A673 (cell line): ENCODE results near the gene ZIM2. TPM values are rescaled to one million over a fixed set of nuclear protein-coding genes. Genes with fewer than 3 reads are reported as not detected.

Source experiments
- BruUV-seq: library from RNA; stranded (reverse); fragments of 400-500 nt; replicated peaks from 2 replicates; lab custom pipeline; 2021; lab: Mats Ljungman, UMichigan
- CTCF ChIA-PET: fragments of 300-600 bp; sonication (Branson Sonifier 250); formaldehyde crosslinking; loops from one replicate; lab custom pipeline; 2022; ENCODE audit warnings: antibody characterized with exemption; lab: Charles Lee
- POLR2A ChIA-PET: fragments of 300-600 bp; sonication (Branson Sonifier 250); formaldehyde crosslinking; loops from one replicate; lab custom pipeline; 2022; ENCODE audit warnings: antibody characterized with exemption; ENCODE audit not compliant: low non-redundant PET; lab: Charles Lee
- DNase-seq: peaks from one replicate; pipeline ENCODE4 v3.0.0-alpha.2; 2015; ENCODE audit warnings: low spot score
- H3K27ac ChIP-seq: fragments of 200-600 bp; sonication (generic); 2 replicates; pipeline ENCODE4 v1.5.1; 2016; ENCODE audit warnings: mixed run types, low read depth, mild to moderate bottlenecking, mixed read lengths, antibody characterized with exemption, low read length; ENCODE audit not compliant: poor library complexity, severe bottlenecking
- H3K27me3 ChIP-seq: fragments of 200-600 bp; sonication (generic); replicated peaks from 2 replicates; pipeline ENCODE4 v1.6.1; 2017; ENCODE audit warnings: mixed run types, low read depth, mild to moderate bottlenecking, mixed read lengths, antibody characterized with exemption, low read length; ENCODE audit not compliant: insufficient read depth, poor library complexity
- H3K36me3 ChIP-seq: fragments of 200-600 bp; sonication (generic); 2 replicates; pipeline ENCODE4 v1.6.1; 2016; ENCODE audit warnings: mixed run types, mild to moderate bottlenecking, mixed read lengths, antibody characterized with exemption, low read length; ENCODE audit not compliant: insufficient read depth, poor library complexity, severe bottlenecking
- H3K4me1 ChIP-seq: fragments of 200-600 bp; sonication (generic); 2 replicates; pipeline ENCODE4 v1.6.1; 2017; ENCODE audit warnings: mixed run types, mild to moderate bottlenecking, mixed read lengths, antibody characterized with exemption, low read length; ENCODE audit not compliant: insufficient read depth, poor library complexity, severe bottlenecking
- H3K4me3 ChIP-seq: fragments of 200-600 bp; sonication (generic); 2 replicates; pipeline ENCODE4 v1.5.1; 2016; ENCODE audit warnings: low read depth, mixed run types, mild to moderate bottlenecking, mixed read lengths, low read length; ENCODE audit not compliant: poor library complexity, severe bottlenecking
- H3K9me3 ChIP-seq: fragments of 200-600 bp; sonication (generic); 2 replicates; pipeline ENCODE4 v1.6.1; 2016; ENCODE audit warnings: mixed run types, low read depth, mild to moderate bottlenecking, mixed read lengths, antibody characterized with exemption, low read length; ENCODE audit not compliant: poor library complexity, severe bottlenecking
- CTCF ChIP-seq: fragments of 300-800, 200-600 bp; sonication (generic); conservative IDR thresholded peaks from 2 replicates; pipeline ENCODE4 v1.5.1; 2017; ENCODE audit warnings: low read depth, mild to moderate bottlenecking, antibody characterized with exemption, low read length, moderate library complexity, mixed read lengths
- EZH2 ChIP-seq: fragments of 200-600 bp; sonication (generic); IDR thresholded peaks from 2 replicates; pipeline ENCODE4 v1.6.1; 2017; ENCODE audit warnings: borderline replicate concordance, low read depth, mild to moderate bottlenecking, mixed read lengths, antibody characterized with exemption, low read length; ENCODE audit not compliant: poor library complexity, severe bottlenecking
- intact Hi-C: fragments of 100-400 bp; cut with micrococcal nuclease; formaldehyde crosslinking; loops from one replicate; pipeline ENCODE4 v1.10.0; 2022; ENCODE audit not compliant: unreplicated experiment
- total RNA-seq: library from RNA; stranded (reverse); gene quantifications from 2 replicates; pipeline ENCODE4 v1.2.3, GENCODE V29; 2021

The ZIM2 gene
- total RNA-seq, 1 experiment from 2014 or later = 4.6 TPM

GRCh38 chr19:56819166-56819565, 21.4 kb downstream of the ZIM2 start:
- BruUV-seq = no TSS peak
- DNase-seq = no peak
- POLR2A ChIA-PET = no interaction called here
- Histone ChIP-seq H3K36me3 (peaks cover 98% of the 10 kb centered on the region), H3K27me3 (no peaks in the 10 kb centered on the region), H3K4me1 (no peaks in the 10 kb centered on the region), H3K9me3 (no peaks in the 10 kb centered on the region), H3K4me3 (no peak overlapping the region), H3K27ac (no peak overlapping the region)
- CTCF ChIA-PET = no interaction called here
- intact Hi-C loops = no loop called here
- TF ChIP-seq EZH2 (no peak), CTCF (no peak)

- no peaks in the 10 kb centered on the region for H3K9me3 ChIP-seq
- peaks cover 95% of the 10 kb centered on the region for H3K36me3 ChIP-seq
- no peaks in the 10 kb centered on the region for H3K4me1 ChIP-seq
- no peak for DNase-seq
- H3K27me3 ChIP-seq = no peaks in the 10 kb centered on the region
- H3K4me3 ChIP-seq = no peak overlapping the region
- TF ChIP-seq EZH2 (no peak), CTCF (no peak)
- intact Hi-C loops = no loop called here
- ChIA-PET POLR2A (no interaction called here), CTCF (no interaction called here)
- no TSS peak for BruUV-seq
- H3K27ac ChIP-seq = no peak overlapping the region
Measured at GRCh38 chr19:56814656-56815055, 25.9 kb downstream of the ZIM2 start.

- Histone ChIP-seq H3K27ac (no peak overlapping the region), H3K4me1 (no peaks in the 10 kb centered on the region), H3K9me3 (no peaks in the 10 kb centered on the region), H3K36me3 (peaks cover 90% of the 10 kb centered on the region), H3K4me3 (no peak overlapping the region), H3K27me3 (no peaks in the 10 kb centered on the region)
- no peak for TF ChIP-seq EZH2
- CTCF ChIA-PET = no interaction called here
- POLR2A ChIA-PET = no interaction called here
- intact Hi-C loops = no loop called here
- TSS peak; percentile 0 for BruUV-seq
- DNase-seq = no peak
Measured at GRCh38 chr19:56813531-56813930, 27.0 kb downstream of the ZIM2 start.

GRCh38 chr19:56811480-56811879, 29.0 kb downstream of the ZIM2 start:
- Histone ChIP-seq H3K27me3 (no peaks in the 10 kb centered on the region), H3K4me1 (no peaks in the 10 kb centered on the region), H3K27ac (no peak overlapping the region), H3K9me3 (peaks cover 8% of the 10 kb centered on the region), H3K4me3 (no peak overlapping the region), H3K36me3 (peaks cover 69% of the 10 kb centered on the region)
- ChIA-PET POLR2A (no interaction called here), CTCF (no interaction called here)
- no peak for TF ChIP-seq EZH2
- DNase-seq = no peak
- intact Hi-C loops = no loop called here
- BruUV-seq = TSS peak; percentile 6
